Stimulated activated CD4-positive, alpha-beta T cell treated with anti-CD3 and anti-CD28 coated beads, Interleukin-1b, Interleukin-23, amount 100 ng/mL, for 24 hours (primary cell): ENCODE results near the gene CAMTA1.
"Not testable (repeated sequence)": the region's sequence is repeated elsewhere in the genome, so short reads cannot be mapped to it uniquely, and the experiment has no call there.

Experiments used
- DNase-seq, 4 experiments: peaks; one replicate each; pipeline ENCODE4 v3.0.0-alpha.2; 2020; ENCODE audit warnings: low read depth in 4 of 4, low spot score in 1 of 4

Gene CAMTA1

DNA sequence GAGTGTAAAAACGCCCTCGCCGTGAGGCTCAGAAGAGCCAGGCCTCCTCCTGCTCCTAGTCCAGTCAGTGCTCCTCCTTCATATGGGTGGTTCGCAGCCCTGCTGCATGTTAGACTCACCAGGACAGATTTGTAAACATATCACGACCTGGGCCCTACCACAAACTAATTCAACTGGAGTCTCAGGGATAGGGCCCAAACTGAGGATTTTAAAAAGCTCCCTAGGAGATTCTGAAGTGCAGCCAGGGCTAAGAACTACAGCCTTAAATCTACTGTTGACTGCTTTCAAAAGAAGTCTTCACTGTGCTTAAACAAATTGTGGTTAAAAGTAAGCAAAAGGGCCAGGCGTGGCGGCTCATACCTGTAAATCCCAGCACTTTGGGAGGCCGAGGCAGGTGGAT lies 57.0 kb downstream of the CAMTA1 start:
- DNase-seq, result no peak

DNA sequence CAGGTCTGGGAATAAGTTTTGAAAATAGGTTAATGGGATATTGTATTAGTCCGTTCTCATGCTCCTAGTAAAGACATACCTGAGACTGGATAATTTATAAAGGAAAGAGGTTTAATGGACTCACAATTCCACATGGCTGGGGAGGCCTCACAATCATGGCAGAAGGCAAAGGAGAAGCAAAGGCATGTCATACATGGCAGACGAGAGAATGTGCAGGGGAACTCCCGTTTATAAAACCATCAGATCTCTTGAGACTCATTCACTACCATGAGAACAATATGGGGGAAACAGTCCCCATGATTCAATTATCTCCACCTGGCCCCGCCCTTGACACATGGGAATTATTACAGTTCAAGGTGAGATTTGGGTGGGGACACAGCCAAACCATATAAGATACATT lies 60.5 kb downstream of the CAMTA1 start:
- DNase-seq, result not testable (repeated sequence)

GRCh38 chr1:6848816-6849215 lies 63.6 kb downstream of the CAMTA1 start:
- DNase-seq, result no peak

DNA sequence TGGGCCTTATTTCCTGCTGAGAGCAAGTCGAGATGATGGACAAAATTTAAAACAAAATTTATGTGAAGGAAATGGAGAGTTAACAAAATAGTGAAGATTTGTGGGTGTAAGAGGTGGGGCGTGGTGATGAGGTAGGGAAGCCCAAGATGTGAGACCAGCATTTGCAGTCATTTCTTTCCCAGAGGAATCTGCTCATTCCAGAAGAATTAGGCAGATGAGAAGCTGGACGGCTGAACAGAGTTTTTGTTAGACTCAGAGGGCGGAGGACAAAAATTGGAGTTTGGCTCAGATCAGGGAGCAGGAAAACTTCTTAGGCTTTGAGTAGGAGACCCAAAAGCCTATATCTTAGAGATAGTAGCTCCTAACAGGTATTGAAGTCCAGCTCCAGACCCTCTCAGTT lies 65.3 kb downstream of the CAMTA1 start:
- DNase-seq, result no peak

DNA sequence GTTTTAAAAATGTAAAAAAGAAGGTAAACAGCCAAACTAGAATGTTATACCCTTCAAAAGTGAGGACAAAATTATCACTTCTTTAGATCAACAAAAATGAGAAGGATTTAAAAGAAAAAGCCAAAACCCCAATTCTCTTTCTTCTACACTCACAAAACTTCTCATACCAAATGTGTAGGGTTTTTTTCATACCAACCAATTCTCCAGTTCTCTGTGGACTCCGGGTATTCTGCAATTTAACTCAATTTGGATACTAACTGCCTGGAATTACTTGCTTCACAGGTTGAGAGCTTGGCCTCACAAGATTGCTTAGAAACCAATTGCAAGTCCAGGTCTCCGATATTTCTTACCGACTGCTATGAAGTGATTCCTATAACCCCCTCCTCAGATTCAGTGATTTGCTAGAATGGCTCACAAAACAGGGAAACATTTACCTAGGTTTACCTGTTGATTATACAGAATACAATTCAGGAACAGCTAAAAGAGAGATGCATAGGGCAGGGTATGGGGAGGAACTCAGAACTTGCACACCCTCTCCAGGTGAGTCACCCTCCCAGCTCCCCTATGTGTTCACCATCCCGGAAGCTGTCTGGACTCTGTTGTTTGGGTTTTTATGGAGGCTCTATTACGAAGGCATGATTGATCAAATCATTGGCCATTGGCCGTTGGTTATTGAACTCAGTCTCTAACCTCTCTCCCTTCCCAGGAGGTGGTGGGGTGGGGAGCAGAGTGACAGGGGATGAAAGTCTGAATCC lies 67.1 kb downstream of the CAMTA1 start:
- no peak for DNase-seq

GRCh38 chr1:6854166-6854565 lies 68.9 kb downstream of the CAMTA1 start:
- no peak for DNase-seq

DNA sequence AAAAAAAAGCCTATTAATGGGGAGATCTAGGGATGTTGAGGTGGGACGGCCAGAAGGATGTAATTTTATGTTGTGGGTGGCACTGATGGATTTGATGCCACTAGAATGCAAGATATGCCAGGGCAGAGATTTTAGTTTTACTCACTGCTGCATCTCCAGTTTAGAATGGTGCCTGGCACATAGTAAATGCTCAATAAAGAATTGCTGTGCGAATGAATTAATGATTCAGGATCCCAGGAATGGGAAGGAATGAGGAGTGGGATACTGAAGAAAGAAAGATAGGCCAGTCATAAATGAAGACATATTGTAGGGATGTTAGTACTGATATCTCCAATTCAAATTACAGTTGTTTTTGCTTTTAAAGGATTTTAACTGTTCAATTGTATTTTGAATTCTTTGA lies 72.6 kb downstream of the CAMTA1 start:
- DNase-seq, result no peak

DNA sequence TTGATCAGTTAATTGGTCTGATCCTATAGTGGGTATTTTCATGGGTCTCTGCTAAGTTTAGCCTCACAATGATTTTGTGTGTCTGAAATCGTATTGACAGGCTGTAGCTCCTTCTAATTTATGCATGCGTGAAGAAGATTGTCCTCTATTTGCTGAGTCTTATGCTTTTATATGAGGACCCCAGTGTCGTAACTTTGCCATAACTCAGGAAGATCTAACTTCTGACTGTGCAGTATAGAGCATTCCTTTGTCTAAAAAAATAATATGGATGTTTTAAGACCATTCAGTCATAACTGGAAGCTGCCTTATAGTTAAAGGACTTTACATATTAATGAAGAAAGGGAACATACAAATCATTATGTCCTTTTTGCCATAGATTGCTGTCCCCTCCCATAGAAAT lies 73.3 kb downstream of the CAMTA1 start:
- no peak for DNase-seq

GRCh38 chr1:6859415-6860343 lies 74.4 kb downstream of the CAMTA1 start:
- no peak for DNase-seq

GRCh38 chr1:6860401-6860800 lies 75.1 kb downstream of the CAMTA1 start:
- no peak for DNase-seq

GRCh38 chr1:6861075-6861724 lies 75.9 kb downstream of the CAMTA1 start:
- no peak for DNase-seq

DNA sequence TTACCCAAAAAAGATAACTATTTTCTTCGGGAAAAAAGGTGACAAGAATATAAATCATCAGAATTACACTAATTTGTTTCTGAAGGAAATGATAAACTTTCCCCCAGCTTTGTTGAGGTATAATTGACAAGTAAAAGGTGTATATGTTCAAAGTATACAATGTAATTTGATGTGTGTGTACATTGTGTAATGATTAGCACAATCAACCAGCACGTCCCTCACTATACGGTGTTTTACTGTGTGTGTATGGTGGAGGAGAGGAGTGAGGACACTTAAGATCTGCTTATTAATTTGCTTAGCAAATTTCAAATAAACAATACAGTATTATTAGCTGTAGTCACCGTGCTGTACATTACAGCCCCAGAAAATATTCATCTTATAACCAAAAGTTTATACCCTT lies 77.7 kb downstream of the CAMTA1 start:
- no peak for DNase-seq

DNA sequence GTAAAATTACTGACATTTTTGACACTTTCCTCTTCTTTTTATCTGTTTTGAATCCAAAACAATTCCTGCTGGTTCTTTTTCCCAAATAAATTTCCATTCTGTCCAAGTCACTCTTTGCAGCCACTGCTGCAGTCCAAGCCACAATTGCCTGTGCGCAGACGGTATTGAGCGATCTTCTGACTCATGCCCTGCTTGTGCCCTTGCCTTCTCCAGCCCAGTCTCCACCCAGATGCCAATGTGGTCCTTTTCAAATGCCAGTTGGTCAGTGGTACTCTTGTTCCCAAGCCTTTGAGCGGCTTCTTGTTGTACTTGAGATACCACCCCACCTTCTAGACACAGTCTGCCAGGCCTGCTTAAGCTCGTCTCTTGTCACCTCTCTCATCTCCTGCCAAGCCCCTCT lies 78.9 kb downstream of the CAMTA1 start:
- no peak for DNase-seq

DNA sequence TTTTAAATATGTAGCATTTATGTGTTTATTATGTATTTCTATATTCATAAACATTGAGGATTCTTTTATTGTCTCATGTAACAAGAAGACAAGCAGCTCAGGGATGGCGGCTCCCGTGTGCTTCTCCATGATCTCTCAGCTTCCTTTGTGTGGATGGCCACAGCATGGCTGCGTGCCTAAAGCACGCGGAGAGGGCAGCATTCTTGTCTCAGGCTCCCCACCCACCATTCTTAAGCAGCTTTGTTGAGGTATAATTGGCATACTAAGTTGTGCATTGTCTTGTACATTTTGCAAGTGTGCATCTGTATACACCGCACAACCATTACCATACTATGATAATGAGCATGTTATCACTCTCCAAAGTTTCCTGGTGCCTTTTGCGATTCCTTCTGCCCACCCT lies 81.6 kb downstream of the CAMTA1 start:
- DNase-seq, result no peak

DNA sequence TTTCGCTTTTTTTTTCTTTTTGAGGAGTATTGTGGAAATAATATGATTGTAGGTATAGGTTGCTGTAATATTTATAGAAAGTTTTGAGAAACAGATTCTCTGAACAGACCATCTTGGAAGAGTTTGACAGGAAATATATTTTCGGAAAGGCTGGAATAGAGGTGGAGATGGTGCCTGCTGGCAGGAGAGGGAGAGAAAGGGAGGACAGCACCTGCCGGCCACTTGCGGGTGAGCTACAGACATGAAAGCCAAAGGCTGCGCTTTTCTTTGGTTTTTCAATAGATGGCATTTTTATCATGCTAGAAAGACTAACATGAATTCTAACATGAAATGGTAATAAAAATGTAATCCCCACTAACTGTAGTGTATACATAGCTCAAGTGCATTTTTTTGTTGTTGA lies 82.1 kb downstream of the CAMTA1 start:
- DNase-seq, result no peak

GRCh38 chr1:6867729-6868659 lies 82.7 kb downstream of the CAMTA1 start:
- DNase-seq, result no peak

DNA sequence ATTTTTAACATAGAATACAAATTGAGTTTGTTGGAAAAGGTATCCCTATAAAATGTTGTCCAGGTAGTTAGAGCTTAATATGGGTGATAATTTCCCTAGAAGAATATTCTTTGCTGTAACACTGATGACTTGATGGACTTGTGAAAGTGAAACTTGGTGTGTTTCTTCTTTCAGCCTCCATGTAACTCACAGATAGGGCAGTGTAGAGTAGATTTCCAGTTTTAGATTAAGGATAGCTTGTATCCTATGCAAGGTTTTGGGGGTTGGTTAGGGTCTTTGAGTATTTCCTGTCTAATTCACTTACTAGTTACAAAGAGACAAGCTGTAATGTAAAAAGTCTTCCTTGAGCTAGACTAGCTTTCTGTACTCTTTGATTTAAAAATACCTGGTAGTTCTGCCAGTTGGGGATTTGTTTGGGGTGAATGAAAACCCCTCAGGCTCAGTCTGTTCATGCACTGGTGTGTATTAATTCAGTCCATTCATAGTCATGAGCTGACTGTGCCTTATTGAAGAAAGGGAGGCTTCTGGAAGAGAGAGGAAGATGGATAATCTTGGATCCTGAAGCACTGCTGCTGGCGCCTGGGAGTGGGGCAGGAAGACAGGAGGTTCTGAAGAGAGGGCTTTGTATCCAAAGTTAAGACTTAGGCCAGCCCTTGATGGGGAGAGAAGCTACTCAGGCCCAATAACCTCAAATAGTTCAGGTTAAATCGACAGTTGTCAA lies 83.6 kb downstream of the CAMTA1 start:
- no peak for DNase-seq

- DNase-seq, result no peak
Observed at GRCh38 chr1:6869545-6869944, 84.3 kb downstream of the CAMTA1 start.

- no peak for DNase-seq
Observed at GRCh38 chr1:6870086-6870485, 84.8 kb downstream of the CAMTA1 start.

DNA sequence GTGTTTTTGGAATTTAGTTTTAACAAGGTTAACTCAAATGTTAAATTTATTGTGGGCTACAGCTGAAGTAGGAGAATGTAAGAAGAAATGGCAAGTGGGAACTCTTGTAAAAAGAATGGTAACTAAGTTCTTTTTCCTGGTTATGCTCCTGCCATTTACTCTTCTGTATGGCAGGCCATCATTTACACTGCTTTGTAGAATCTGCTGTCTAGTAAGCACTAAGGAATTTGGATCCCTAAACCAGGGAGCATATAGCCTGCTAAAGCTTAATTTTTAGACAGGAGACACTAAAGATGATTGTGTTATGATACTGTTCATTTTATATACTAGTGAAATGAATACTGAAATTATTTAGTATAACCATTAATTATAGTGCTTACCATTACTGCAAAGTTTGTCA lies 85.3 kb downstream of the CAMTA1 start:
- DNase-seq, result no peak
